ENCODE data around the gene FARS2.

The FARS2 gene

DNA sequence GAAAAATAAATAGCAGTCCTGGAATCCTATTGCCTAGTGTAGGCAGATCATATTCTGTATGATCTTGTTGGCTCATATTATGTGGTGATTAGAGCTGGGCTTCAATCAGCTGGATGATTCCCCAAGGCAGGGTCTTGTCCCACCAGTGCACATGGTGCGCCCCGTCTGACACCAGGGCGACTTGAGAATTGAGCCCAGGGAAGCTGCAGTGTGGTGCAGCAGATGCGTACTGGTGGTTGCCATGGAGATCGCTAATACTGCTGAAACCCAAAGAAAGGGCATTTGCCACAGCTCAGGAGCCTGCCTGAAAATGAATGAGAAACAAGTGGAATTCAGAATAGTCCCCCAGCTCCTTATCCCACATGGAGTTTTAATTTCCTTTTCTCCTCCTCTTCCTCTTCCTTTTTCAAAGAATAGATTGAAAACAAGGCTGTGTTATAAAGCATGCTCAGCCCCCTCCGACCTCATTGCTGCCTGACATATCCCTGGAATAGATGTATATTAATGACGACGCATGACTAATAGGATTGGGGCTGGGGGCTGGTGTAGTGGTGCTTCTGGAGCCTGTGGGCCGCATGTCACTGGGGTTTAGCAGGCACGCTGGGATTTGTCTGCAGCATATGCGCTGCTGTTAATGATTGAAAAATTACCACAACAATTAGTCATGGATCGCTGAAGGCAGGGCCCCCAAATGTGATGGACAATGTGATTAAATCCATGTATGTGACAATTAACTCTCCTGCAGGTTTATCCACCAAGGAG, 210.5 kb downstream of the FARS2 start:
- DNase-seq, result no peak

GRCh38 chr6:5472571-5472970, 211.3 kb downstream of the FARS2 start:
- DNase-seq, result no peak

DNA sequence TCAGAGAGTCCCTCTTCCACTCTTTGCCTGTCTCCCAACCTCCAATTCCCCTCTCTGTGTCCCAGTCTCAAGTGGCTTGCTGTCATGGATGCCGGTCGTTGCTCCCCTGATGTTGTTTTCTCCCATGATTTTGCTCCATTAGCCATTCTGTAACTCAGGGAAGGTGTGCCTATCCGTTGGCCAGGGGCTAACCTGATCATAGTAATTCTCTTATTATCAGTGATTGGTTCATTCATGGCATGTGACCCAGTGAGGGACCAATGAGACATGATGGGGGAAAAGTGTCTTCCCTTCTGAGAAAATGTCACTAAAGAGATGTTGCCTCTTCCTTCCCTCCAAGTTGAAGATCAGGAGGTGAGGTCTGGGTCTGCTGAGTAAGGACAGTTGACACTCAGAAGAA, 214.5 kb downstream of the FARS2 start:
- no peak for DNase-seq

- no peak for DNase-seq
Observed at GRCh38 chr6:5478380-5478779, 217.1 kb downstream of the FARS2 start.

DNA sequence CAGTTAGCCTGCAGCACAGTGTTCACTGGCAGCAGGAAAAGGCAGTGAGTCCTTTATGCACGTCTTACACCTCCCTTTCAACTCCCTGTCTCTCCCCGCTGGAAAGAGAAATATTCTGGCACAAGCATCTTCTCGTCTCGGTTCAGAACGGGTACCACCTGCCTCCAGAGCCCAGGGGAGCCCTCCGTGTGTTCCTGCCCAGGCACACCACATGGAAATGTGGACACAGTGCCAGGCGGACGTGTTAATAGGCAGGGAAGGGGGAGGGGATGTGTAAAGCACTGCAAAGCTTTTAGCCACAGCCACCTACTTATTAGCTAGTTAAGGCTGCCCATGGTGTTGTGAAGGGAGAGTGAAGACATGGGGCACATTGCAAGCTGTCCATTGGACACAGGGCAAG, 219.7 kb downstream of the FARS2 start:
- DNase-seq, result no peak

GRCh38 chr6:5481750-5482149, 220.4 kb downstream of the FARS2 start:
- DNase-seq, result no peak

- DNase-seq, result no peak
Observed at GRCh38 chr6:5482619-5483018, 221.3 kb downstream of the FARS2 start.

- no peak for DNase-seq
Observed at GRCh38 chr6:5484692-5485091, 223.4 kb downstream of the FARS2 start.

DNA sequence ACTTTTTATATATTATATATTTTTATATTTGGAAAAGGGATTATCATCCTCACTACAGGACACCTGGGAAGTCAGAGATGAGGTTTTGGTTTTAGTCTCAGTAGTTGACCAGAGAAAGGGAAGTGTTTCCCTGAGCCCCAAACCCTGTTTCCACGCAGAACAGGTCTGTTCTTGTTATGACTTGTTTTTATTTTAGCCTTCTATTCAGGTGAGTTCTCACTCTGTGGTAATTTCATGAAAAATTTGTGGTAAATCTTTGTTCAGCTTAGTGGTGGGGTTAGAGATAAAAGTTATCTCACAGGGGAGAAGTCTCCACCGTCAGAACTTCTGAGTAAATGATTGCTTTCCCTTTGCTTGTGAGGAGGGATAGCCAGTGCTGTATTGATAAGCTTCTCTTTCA, 224.9 kb downstream of the FARS2 start:
- no peak for DNase-seq

- DNase-seq, result no peak
Observed at GRCh38 chr6:5490501-5491069, 229.3 kb downstream of the FARS2 start.

DNA sequence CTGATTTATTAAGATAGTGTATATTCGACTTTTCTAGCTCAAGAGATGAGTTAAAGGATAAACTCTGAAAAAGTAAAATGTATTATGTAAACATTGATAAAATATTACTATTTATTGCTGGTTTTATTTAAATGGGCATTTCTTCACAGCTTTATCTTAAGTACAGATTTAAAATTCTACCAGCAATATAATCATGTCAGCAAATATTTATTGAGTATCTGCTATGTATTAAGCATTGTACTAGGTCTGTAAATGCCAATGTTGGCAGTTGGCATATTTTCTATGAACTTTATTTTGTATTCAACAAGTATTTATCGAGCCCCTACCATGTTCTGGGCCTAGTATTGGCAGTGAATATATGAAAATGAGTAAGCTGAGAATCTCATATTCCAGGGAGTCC, 231.0 kb downstream of the FARS2 start:
- no peak for DNase-seq

DNA sequence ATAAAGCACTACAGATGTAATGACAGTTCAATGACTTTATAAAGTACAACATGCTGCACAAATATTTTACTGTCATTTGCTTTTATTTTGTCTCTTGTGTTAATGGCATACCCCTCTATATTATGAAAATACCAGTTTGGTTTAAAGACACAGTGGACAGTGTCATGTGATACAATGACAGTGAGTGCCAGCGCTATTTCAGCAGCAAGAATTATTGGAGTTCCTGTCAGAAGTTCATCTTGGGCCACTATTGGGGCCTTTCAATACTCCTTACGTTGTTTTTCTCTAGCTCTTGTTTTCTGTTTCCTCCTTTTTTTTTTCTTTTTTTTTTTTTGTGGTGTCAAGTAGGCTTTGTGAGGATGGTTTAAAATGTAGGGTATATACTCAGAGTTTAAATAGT, 232.5 kb downstream of the FARS2 start:
- DNase-seq, result no peak

GRCh38 chr6:5497896-5498578, 236.7 kb downstream of the FARS2 start:
- no peak for DNase-seq

DNA sequence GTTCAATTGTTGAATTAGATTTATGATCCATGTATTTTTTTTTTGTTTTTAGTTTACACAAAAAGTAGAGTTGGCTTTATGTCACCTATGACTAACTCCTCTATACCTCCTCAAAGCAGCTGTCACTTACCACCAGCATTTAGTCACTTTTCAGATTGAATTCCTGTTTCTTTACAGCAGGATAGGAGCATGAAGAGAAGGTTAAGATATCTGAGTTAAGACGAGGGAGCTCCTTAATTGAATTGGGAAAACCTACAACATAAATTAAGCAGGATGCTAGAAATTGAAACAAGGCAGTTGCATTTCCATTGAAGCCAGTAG, 237.2 kb downstream of the FARS2 start:
- DNase-seq, result no peak

- no peak for DNase-seq
Observed at GRCh38 chr6:5499644-5500306, 238.5 kb downstream of the FARS2 start.

- no peak for DNase-seq
Observed at GRCh38 chr6:5501837-5502236, 240.5 kb downstream of the FARS2 start.

DNA sequence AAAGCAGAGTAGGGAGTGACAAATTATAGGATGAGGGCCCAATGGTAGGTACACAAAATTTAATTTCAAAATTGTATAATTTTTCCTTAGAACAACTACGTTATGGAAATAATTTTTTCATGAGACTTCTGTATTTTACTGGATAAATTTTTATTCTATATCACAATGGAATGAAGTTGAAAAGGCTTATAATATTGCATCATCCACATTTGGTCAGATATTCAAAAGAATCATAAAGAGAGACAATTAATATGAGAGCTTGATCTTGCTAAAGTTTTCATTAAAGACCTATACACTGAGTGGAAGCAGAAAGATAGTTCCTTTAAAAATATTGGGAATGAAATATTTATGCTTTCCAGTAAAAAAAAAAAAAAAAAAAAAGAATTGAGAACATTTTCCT, 242.8 kb downstream of the FARS2 start:
- DNase-seq, result no peak

- DNase-seq, result no peak
Observed at GRCh38 chr6:5506149-5506548, 244.8 kb downstream of the FARS2 start.

DNA sequence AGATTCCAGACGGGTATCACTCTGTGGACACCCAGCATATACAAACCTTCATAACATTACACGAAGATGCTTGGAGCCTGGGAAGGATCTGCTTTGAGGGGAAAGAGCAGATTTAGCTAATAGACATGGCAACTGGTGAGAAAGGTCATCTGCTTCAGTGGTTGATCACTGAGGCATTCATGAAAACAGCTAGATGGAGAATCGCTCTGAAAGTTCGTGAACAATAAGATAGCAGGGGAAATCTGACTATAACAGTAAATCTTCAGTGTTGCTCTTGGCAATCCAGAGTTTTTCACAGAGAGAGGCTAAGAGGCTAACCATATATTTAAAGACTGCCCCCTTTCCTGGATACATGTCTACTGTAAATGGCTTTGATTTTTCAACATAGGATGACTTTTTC, 245.3 kb downstream of the FARS2 start:
- DNase-seq, result no peak

DNA sequence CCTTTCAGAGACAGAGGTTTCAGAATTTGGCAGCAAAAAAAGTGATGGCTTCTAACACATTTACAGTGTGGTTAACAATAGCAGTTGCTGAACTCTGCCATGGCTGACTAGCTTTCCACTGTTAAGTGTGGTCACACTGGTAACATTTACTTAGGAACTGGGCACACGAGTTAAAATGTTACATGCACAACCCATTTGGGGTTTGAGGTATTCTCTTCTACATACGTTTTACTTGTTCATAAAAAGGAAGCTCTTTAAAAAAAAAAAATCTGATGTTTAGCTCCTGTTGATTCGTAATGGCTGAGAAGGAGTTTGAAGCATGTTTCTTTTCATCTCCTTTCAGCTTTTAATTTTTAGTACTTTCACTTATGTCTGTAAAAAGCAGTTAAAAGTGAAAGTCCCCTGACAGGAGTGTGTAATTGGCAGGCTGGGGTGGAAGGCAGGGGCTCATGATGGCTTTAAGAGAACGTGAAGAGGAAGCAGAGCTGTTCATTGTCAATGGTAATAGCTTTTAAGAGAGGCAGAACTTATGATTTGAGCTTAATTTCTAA, 245.9 kb downstream of the FARS2 start:
- DNase-seq, result no peak

GRCh38 chr6:5509106-5509505, 247.8 kb downstream of the FARS2 start:
- DNase-seq, result no peak

- DNase-seq, result no peak
Observed at GRCh38 chr6:5510331-5511133, 249.2 kb downstream of the FARS2 start.

GRCh38 chr6:5511954-5512353, 250.6 kb downstream of the FARS2 start:
- no peak for DNase-seq
